ELF-1 (cell line): ENCODE data around the gene ZNF655.

Experiments
- DNase-seq: peaks from one replicate; pipeline ENCODE4 v3.0.0-alpha.2; 2016; ENCODE audit warnings: low read depth, low spot score

Gene ZNF655

DNA sequence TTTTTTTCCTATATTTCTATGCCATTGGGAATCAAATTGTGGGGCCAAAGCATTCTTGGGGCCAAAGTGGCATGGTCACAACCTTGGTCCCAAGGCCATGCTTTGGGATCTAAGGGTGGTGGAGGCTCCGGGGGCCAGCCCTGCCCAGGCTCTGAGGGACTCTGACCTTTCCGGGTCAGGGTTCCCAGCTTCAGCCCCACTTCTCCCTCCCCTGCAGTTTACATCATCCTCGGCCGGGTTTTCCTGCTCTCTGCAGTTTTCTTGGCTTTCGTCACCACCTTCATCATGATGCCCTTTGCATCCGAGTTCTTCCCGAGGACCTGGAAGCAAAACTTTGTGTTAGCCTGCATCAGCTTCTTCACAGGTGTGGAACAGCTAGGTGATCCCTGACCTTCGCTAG, 48.1 kb downstream of the ZNF655 start:
- DNase-seq, result no peak

DNA sequence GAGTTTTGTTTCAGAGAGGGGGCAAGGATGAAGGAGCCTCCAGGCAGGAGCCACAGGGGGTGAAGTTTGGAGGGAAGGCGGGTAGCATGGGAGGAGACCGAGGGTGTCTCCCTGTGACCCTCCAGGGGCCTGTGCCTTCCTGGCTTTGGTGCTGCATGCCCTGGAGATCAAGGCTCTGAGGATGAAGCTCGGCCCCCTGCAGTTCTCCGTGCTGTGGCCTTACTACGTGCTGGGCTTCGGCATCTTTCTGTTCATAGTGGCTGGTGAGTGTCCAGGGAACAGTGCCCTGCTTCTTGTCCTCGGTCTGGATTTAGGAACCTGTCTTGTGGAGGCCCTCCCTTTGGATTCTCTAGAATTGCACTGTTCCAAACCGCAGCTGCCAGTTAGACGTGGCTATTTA, 49.1 kb downstream of the ZNF655 start:
- no peak for DNase-seq

DNA sequence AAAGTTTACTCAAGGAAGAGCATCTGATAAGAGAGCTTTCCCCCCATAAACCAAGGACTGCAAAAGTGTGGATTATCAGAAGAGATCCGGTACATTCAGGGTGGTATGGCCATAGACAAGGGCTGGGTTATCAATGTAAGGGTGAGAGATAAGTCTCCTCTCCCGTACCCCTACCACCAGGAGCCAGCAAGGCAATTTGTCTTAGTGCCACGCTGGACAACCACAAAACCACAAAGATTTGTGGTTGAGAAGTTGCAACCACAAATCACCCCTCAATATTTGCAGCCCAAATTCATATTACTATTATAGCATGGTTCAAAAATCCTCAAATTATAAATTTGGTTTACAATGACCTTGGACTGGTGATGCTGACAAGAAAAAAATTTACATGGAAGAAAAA, 56.1 kb downstream of the ZNF655 start:
- no peak for DNase-seq

DNA sequence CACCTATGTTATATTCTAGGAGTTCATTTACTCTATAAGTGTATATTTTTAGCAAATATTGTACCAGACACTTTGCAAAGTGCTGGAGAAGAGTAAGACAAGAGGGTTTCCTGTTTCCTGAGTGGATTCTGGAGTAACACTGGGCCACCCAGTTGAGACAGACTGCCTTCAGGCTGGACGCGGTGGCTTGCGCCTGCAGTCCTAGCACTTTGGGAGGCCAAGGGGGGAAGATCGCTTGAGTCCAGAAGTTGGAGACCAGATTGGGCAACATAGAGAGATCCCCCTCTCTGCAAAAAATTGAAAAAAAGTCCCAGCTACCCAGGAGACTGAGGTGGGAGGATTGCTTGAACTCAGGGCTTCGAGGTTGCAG, 57.5 kb downstream of the ZNF655 start:
- DNase-seq, result no peak

DNA sequence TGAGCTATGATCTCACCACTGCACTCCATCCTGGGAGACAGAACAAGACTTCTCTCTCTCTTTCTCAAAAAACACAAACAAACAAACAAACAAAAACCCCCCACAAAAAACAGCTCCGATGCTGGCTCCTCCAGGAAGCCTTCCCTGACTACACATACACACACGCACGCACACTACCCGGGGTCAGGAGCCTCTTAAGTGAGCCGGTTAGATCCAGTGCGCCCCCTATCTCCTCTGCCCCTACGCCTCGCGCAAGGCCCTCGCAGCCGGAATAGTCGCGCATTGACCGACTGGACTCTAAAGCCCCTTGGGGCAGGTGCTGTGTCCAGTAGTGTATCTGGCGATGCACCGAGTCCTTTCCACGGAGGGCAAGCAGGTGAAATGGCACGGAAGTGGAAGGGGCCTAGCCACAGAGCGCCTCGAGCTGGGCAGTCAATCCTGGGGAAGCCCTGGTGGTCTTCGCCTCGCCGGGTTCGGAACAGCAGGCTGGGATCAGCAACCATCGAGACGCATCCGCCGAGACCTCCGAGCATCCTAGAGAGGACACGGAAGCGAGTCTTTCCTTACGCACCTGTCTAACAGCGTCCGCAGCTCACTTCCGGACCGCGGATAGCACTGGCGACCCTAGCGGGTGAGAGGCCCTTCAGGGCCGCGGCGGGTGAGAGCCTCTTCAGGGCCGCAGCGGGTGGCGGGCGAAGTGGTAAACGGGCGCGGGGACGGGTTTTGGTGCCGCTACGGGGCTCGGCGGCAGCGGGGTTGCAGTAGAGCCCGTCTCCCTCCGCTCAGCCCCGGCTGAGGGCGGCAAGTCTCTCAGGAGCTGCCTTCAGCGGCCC, 58.1 kb downstream of the ZNF655 start, which contains the start of gene ZSCAN25:
Gene ZSCAN25 (plus strand): TSS at position 588 of the 833 bp plus-strand sequence. CDS start 2,661 bp downstream, outside the sequence.
- peak; percentile 98 for DNase-seq

DNA sequence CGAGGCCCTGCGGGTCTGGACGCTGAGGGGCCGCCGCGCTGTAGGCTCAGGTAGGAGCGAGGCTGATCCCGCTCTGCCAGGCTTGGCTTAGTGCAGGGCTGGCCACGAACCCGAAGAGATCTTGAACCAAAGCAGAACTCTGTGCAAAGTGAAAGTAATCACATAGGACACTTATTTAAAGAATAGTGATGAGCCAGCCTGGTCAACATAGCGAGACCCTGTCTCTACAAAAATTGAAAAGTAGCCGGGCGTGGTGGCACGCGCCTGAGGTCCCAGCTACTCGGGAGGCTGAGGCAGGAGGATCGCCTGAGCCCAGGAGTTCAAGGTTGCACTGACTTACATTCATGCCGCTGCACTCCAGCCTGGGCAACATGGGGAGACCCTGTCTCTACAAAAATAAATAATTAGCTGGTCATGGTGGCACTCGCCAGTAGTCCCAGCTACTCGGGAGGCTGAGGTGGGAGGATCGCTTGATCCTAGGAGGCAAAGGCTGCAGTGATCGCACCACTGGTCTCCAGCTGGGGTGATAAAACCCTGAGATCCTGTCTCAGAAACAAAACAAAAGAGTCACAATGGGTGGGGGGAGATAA, 58.8 kb downstream of the ZNF655 start:
- no peak for DNase-seq

DNA sequence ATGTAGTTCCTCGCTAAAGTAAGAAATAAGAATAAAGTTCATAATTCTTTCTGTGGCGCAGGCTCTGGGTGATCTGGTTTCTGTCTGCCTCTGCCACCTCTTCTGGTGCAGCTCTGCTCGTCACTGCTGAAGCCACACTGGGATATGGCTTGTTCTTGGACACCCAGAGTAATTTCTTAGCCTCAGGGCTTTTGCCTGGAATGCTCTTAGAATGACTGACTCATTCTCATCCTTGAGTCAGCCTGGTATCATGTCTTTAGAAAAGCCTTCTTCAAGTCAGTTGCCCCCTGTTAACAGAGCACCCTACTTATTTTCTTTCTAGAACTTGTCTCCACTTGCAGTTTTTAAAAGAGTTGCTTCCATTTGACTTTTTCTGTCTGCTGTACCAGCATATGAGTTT, 60.3 kb downstream of the ZNF655 start:
- peak; percentile 49 for DNase-seq

DNA sequence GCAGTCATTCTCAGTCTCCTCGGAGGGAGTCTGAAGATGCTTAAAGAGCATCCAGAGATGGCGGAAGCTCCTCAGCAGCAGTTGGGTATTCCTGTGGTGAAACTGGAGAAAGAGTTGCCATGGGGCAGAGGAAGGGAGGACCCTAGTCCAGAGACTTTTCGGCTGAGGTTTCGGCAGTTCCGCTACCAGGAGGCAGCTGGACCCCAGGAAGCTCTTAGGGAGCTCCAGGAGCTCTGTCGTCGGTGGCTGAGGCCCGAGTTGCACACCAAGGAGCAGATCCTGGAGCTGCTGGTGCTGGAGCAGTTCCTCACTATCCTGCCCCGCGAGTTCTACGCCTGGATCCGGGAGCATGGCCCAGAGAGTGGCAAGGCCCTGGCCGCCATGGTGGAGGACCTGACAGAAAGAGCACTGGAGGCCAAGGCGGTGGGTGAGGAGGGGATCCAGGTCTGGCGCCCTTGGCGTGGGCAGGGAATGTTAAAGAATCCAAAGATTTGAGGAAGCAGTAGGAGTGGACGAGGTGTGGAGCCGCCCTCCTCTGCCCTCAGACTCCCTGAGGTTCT, 61.2 kb downstream of the ZNF655 start:
- no peak for DNase-seq

DNA sequence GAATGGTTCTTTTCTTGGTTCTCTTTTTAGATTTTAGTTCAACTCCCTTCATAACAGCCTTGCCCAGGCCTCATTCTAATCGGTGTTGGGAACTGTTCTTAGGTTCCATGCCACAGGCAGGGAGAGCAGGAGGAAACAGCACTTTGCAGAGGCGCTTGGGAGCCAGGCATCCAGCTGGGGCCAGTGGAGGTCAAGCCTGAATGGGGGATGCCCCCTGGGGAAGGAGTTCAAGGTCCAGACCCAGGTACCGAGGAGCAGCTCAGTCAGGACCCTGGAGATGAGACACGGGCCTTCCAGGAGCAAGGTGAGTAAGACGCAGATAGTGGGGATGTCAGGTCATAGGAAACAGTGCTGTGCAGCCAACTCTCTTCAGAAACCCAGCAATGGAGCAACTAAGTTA, 62.8 kb downstream of the ZNF655 start:
- no peak for DNase-seq

DNA sequence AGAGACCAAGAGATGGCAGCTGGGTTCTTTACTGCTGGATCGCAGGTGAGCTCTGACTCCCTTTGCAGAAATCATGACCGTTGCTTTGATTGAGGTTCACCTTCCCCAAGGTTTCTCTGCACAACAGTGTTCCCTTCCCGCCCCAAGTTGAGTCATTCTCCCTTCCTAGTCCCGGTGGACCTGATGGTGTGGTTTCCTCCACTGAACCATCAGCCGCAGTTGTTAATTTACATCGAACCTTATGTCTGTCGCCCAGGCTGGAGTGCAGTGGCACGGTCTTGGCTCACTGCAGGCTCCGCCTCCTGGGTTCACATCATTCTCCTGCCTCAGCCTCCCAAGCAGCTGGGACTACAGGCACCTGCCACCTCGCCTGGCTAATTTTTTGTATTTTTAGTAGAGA, 64.2 kb downstream of the ZNF655 start:
- no peak for DNase-seq

DNA sequence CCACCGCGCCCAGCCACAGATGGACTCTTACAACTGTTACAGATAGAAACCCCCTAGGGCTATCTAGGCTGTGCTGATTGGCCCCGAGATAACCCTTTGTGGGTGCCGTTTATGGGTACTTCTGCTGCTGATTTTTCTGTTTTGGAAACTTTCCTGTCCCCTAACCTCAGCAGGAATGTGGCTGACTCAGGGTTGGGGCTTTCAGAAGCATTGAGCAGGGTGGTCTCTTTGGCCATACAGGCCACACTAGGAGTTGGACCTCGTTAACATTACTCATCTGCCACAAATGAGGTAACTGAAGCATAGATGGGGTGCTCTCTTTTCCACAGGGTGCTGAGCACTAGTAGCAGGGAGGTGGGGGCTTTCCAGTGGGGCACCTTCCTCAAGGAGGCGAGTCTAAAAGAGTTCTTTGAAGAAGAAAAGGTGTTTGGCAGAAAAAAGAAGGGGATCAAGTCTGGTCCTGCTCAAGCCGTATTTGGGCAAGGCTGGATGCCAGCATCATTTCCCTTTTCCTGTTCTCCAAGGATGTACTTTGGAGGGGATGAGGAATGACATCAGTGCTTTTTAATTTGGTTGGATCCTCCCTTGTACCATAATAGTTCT, 64.8 kb downstream of the ZNF655 start:
- DNase-seq, result no peak

DNA sequence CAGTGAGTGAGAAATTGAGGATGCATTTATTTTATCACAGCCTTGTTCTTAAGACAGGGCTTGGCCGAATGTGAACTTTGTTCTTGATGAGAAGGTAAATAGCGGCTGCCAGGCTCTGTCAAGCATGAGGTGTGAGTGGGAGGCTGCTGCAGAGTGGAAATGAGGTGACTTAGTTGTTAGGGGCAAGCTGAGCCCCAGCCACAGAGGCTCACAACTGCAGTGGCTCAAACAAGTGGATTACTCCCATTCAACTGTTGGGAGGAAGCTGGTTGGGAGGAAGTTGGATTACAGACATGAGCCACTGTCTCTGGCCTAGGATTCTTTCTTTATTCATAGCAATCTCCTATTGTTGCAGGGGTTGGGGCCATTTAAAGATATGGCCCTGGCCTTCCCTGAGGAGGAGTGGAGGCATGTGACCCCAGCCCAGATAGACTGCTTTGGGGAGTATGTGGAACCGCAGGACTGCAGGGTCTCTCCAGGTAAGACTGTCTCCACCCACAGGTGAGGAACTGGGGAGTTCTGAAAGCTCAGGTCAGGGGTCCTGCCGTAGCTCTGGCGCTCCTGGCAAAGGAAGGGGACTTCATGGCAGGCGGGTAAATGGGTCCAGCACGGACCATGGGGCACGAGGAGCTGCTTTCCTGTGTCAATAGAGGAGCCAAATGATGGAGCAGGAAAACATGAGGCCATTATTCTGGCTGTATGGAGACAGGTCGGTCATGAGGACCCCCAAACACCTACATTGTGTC, 65.4 kb downstream of the ZNF655 start:
- no peak for DNase-seq

DNA sequence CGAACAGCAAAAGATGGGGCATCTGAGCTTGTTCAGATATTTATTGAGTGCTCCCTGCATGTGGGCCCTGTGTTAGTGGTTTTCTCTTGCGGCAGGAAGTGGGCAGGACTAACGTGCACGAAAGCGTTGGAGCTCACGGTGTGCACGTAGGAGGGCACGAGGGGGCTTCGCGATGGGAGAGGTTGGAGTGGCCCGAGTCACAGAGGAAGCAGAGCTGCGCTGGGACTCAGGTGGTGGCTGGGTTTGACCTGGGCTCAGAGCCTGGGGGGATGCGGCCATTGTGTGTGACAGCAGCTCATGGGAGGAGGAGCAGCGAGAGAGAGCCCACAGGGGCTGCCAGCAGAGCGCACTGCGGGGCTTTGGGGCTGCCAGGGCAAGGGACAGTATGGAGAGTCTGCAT, 66.0 kb downstream of the ZNF655 start:
- DNase-seq, result no peak

DNA sequence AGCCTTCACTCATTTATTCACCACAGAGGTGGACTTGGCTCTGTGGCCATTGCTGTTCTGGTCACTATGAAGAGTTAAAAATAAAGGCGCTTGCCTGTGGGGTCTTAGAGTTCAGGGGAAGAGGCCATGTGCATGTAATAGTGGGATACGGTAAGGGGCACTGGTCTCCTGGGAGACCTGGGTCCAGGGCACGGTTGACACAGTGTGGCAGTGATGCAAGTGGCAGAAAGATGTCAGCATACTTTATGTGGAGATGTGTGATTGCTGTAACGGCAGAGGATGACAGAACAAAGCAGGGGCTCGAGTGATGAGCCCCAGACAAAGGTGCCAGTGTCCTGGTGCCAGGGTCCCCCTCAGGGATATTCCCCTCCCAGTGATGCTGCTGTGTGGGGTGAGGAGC, 66.9 kb downstream of the ZNF655 start:
- DNase-seq, result no peak

DNA sequence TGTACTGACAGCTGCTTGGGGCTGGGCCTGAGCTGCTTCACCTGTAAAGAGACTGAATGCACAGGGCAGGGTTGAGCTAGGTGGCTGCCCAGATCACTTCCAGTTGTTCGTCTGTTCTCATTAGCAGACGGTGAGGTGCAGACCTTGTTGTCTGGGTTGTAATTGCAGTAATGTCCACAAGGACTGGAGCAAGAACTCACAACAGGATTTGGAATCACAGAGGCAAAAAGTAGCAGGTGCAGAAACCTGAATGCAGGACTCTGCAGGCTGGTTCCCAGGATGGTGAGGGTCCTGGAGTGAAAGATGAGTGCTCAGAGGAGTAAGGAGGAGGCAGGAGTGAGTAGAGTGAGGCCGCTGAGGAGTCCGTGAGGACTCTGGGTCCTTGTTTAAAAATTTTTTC, 67.5 kb downstream of the ZNF655 start:
- no peak for DNase-seq
